ENCODE measurements around the gene ENPP6. TPM values are rescaled to one million over a fixed set of nuclear protein-coding genes. Genes with fewer than 3 reads are reported as not detected.
"Not testable (repeated sequence)": the region's sequence is repeated elsewhere in the genome, so short reads cannot be mapped to it uniquely, and the experiment has no call there.

Gene ENPP6
- total RNA-seq, 1 donor from 2014 or later: not detected

DNA sequence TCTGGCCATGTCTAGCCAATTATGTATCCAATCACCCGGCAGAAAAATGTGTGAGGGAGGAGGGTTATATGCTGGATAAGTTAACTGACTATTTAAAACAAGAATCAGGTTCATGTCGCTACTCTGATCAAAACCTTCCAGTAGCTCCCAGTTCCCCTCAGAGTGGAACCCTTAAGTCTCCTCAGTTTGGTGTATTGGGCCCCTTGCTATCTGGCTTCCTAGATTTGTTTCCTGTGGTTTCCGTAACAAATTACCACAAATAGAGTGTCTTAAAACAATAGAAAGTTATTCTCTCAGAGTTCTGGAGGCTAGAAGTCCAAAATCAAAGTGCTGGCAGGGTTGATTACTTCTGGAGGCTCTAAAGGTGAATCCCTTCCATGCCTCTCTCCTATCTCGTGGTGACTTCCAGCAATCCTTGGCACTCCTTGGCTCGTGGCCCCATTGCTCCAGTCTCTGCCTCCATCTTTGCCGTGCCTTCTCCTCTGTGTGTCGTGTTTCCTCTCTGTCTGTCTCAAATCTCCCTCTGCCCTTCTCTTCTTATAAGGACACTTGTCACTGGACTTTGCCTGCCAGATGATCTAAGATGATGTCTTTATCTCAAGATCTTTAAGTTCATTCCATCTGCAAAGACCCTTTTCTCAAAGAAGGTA, 10.5 kb upstream of the ENPP6 start:
- no peaks in the 10 kb centered on the region for H3K4me1 Mint-ChIP-seq (ENCODE audit: low read depth)
- no peak overlapping the region for H3K4me3 Mint-ChIP-seq (ENCODE audit: low read depth)

DNA sequence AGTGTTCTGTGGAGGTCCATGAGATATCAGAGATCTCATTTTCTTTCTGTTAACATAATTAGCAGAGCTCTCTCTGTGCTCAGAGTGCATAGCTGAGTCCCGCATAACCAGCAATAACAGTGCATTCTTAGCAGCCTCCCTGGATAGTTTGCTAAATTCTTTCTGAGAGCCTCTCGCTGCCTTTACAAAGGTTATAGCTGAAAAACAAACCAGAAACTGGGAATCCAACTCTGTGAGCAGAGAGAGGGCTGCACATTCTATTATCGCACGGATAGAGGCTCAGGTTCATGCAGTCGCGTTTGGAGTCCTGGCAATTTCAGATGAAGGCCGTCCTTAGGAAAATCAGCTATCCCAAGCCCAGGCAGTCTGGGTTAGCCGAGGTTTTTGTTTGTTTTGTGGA, 1.2 kb downstream of the ENPP6 start:
- Mint-ChIP-seq H3K27ac (no peak overlapping the region), H3K9me3 (ENCODE audit: low read depth) (no peaks in the 10 kb centered on the region)
- no peak for DNase-seq (ENCODE audit: low spot score, unreplicated experiment)

More for the DNA sequence above, 10.5 kb upstream of the ENPP6 start:
- Mint-ChIP-seq H3K9me3 (ENCODE audit: low read depth) (peaks cover 3% of the 10 kb centered on the region), H3K27ac (no peak overlapping the region), H3K36me3 (ENCODE audit: insufficient read depth) (no peaks in the 10 kb centered on the region), H3K27me3 (no peaks in the 10 kb centered on the region)
- TF ChIP-seq, protein P1, sequence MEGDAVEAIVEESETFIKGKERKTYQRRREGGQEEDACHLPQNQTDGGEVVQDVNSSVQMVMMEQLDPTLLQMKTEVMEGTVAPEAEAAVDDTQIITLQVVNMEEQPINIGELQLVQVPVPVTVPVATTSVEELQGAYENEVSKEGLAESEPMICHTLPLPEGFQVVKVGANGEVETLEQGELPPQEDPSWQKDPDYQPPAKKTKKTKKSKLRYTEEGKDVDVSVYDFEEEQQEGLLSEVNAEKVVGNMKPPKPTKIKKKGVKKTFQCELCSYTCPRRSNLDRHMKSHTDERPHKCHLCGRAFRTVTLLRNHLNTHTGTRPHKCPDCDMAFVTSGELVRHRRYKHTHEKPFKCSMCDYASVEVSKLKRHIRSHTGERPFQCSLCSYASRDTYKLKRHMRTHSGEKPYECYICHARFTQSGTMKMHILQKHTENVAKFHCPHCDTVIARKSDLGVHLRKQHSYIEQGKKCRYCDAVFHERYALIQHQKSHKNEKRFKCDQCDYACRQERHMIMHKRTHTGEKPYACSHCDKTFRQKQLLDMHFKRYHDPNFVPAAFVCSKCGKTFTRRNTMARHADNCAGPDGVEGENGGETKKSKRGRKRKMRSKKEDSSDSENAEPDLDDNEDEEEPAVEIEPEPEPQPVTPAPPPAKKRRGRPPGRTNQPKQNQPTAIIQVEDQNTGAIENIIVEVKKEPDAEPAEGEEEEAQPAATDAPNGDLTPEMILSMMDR (IDR thresholded peaks at IDR 0.05; ENCODE audit: unreplicated experiment): no peak
- DNase-seq (ENCODE audit: low spot score, unreplicated experiment): no peak

DNA sequence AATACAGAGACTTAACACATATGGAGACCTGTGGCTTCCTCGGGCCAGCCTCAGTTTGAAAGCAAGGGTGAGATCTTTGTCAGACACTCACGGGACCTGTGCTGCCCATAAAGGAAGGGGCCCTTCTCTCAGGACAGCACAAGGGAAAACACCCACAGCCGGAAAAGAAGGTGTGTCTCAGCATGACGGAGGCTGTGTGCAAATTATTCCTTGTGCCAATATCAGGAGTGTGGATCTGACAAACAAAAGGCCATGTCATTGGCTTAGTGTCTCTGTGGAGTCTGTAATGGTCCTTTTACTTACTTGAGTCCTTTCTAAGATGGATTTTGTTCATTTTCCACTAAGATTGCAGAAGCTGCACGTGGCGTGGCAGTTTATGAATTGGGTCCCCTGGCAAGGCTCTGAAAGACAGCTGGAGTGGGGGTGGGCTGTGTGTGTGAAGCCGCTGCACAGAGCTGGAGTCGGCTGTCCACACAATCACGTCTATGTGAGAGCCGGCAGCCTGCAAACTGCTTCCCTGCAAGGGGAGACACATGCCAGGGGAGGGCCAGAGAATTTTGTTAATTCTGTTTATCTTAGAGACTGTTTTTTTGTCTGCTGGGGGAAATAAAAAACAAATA, 1.9 kb downstream of the ENPP6 start:
- no peaks in the 10 kb centered on the region for H3K36me3 Mint-ChIP-seq (ENCODE audit: insufficient read depth)
- H3K27me3 Mint-ChIP-seq: peaks cover 18% of the 10 kb centered on the region
- DNase-seq (ENCODE audit: low spot score, unreplicated experiment): no peak
- no peaks in the 10 kb centered on the region for H3K9me3 Mint-ChIP-seq (ENCODE audit: low read depth)
- H3K27ac Mint-ChIP-seq: peak overlapping the region; percentile 49
- peaks cover 11% of the 10 kb centered on the region for H3K4me1 Mint-ChIP-seq (ENCODE audit: low read depth)
- TF ChIP-seq, protein P1 (IDR thresholded peaks at IDR 0.05; ENCODE audit: unreplicated experiment): no peak
- H3K4me3 Mint-ChIP-seq (ENCODE audit: low read depth): no peak overlapping the region

More for the DNA sequence above, 1.2 kb downstream of the ENPP6 start:
- TF ChIP-seq, protein P1 (IDR thresholded peaks at IDR 0.05; ENCODE audit: unreplicated experiment): no peak
- H3K4me1 Mint-ChIP-seq (ENCODE audit: low read depth): peaks cover 11% of the 10 kb centered on the region
- H3K36me3 Mint-ChIP-seq (ENCODE audit: insufficient read depth): no peaks in the 10 kb centered on the region
- H3K27me3 Mint-ChIP-seq: peaks cover 18% of the 10 kb centered on the region
- no peak overlapping the region for H3K4me3 Mint-ChIP-seq (ENCODE audit: low read depth)

DNA sequence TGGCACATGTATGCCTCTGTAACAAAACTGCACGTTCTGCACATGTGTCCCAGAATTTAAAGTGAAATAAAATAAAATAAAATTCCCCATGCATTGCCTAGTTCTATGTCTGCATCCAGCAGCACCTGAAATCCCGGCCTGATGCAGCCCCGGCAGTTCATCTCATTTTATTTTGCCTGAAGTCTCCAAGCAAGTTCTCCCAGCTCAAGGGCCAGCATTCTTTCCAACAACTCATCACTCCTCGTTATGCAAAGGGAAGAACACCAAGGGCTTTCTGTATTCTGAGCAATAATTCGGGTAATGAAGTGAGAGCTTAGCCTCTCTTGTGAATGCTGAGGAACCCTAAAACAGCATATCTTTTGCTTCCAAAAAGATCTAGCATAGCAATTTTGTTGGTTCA, 2.7 kb downstream of the ENPP6 start:
- Mint-ChIP-seq H3K27me3 (peaks cover 18% of the 10 kb centered on the region), H3K36me3 (ENCODE audit: insufficient read depth) (no peaks in the 10 kb centered on the region), H3K4me1 (ENCODE audit: low read depth) (peaks cover 11% of the 10 kb centered on the region), H3K4me3 (ENCODE audit: low read depth) (no peak overlapping the region), H3K9me3 (ENCODE audit: low read depth) (no peaks in the 10 kb centered on the region), H3K27ac (no peak overlapping the region)
- DNase-seq (ENCODE audit: low spot score, unreplicated experiment): no peak
- TF ChIP-seq, protein P1 (IDR thresholded peaks at IDR 0.05; ENCODE audit: unreplicated experiment): no peak

DNA sequence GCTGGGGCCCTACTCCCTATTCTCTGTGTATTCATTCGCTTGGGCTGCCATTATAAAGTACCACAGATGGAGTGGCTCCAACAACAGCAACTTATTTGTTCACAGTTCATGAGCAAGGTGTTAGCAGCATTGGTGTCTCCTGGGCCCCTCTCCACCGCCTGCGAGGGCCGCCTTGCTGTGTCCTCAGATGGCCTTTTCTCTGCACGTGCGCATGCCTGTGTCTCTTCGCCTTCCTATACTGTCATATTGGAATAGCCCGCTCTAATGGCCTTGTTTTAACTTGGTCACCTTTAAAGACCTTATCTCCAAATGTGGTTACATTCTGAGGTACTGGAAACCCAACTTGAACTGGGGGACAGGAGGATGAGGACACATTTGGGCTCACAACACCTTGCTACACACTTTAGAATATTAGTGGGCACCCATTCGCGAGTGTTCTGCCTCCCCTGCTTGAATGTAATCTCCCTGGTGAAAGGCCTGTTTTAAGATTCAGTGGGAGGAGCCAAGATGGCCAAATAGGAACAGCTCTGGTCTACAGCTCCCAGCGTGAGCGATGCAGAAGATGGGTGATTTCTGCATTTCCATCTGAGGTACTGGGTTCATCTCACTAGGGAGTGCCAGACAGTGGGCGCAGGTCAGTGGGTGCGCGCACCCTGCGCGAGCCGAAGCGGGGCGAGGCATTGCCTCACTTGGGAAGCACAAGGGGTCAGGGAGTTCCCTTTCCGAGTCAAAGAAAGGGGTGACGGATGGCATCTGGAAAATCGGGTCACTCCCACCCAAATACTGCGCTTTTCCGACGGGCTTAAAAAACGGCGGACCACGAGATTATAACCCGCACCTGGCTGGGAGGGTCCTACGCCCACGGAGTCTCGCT, 9.7 kb downstream of the ENPP6 start:
- H3K27me3 Mint-ChIP-seq; H3K9me3 Mint-ChIP-seq (ENCODE audit: low read depth); H3K36me3 Mint-ChIP-seq (ENCODE audit: insufficient read depth); H3K27ac Mint-ChIP-seq; H3K4me1 Mint-ChIP-seq (ENCODE audit: low read depth); DNase-seq (ENCODE audit: low spot score, unreplicated experiment); H3K4me3 Mint-ChIP-seq (ENCODE audit: low read depth): not testable (repeated sequence)

All from progenitor cell of endocrine pancreas (in vitro differentiated cells).